Panc1 (cell line): ENCODE data around the gene CRB2. TPM values are rescaled to one million over a fixed set of nuclear protein-coding genes. Genes with fewer than 3 reads are reported as not detected.

Experiments
- ATAC-seq: fragments of 200-7000 bp; cut with Tn5 transposase; 2 replicates; pipeline ENCODE4 v1.9.1; 2020; ENCODE audit warnings: mild to moderate bottlenecking, moderate library complexity
- BruUV-seq: library from RNA; stranded (reverse); fragments of 400-500 nt; replicated peaks from 2 replicates; lab custom pipeline; 2021; lab: Mats Ljungman, UMichigan
- CTCF ChIA-PET: fragments of 300-600 bp; sonication (Branson Sonifier 250); formaldehyde crosslinking; loops from one replicate; lab custom pipeline; 2022; ENCODE audit warnings: antibody characterized with exemption; lab: Charles Lee
- POLR2A ChIA-PET: fragments of 300-600 bp; sonication (Branson Sonifier 250); formaldehyde crosslinking; loops from one replicate; lab custom pipeline; 2022; ENCODE audit warnings: antibody characterized with exemption; lab: Charles Lee
- DNase-seq: peaks from one replicate; pipeline ENCODE4 v3.0.0-alpha.2; 2010; ENCODE audit warnings: low read depth, low spot score
- H3K27ac ChIP-seq: 2 replicates; pipeline ENCODE4 v1.5.1; 2011; ENCODE audit warnings: mild to moderate bottlenecking, low read length, inconsistent platforms
- H3K27me3 ChIP-seq: fragments of 200-500 bp; sonication (Bioruptor generic); 2 replicates; pipeline ENCODE4 v1.6.0; 2014; ENCODE audit warnings: low read length, inconsistent platforms; ENCODE audit not compliant: control insufficient read depth, insufficient read depth
- H3K36me3 ChIP-seq: fragments of 200-500 bp; sonication (Bioruptor generic); 2 replicates; pipeline ENCODE4 v1.5.1; 2014; ENCODE audit warnings: inconsistent platforms, mild to moderate bottlenecking, low read length, moderate library complexity; ENCODE audit not compliant: control insufficient read depth, insufficient read depth
- H3K4me1 ChIP-seq: 2 replicates; pipeline ENCODE4 v1.5.1; 2011; ENCODE audit warnings: inconsistent platforms, mild to moderate bottlenecking, low read length, moderate library complexity; ENCODE audit not compliant: control insufficient read depth, insufficient read depth
- H3K4me3 ChIP-seq, 2 experiments: 2 replicates each; pipeline ENCODE4 v1.5.1; 2011 to 2012; ENCODE audit warnings: low read depth in 2 of 2, low read length in 2 of 2, mild to moderate bottlenecking in 2 of 2, inconsistent platforms in 1 of 2, moderate library complexity in 1 of 2
- H3K9me3 ChIP-seq: fragments of 200-500 bp; sonication (Bioruptor generic); 2 replicates; pipeline ENCODE4 v1.5.1; 2014; ENCODE audit warnings: low read depth, mild to moderate bottlenecking, inconsistent platforms, low read length, moderate library complexity; ENCODE audit not compliant: control insufficient read depth, insufficient read depth
- CTCF ChIP-seq: fragments of 450-650 bp; IDR thresholded peaks from 2 replicates; pipeline ENCODE4 v1.5.1; 2017; ENCODE audit warnings: mild to moderate bottlenecking
- POLR2AphosphoS5 ChIP-seq: IDR thresholded peaks from 2 replicates; pipeline ENCODE4 v1.6.1; 2012; ENCODE audit warnings: mild to moderate bottlenecking, low read depth, low read length, moderate library complexity
- REST ChIP-seq, 2 experiments: IDR thresholded peaks; 2 replicates each; pipeline ENCODE4 v1.6.1; 2011 to 2012; ENCODE audit warnings: low read depth in 2 of 2, control low read depth in 1 of 2, low read length in 1 of 2, mild to moderate bottlenecking in 1 of 2, moderate library complexity in 1 of 2; ENCODE audit not compliant: insufficient read depth in 1 of 2
- SIN3A ChIP-seq: IDR thresholded peaks from 2 replicates; pipeline ENCODE4 v1.6.1; 2012; ENCODE audit warnings: low read depth, mild to moderate bottlenecking, low read length, moderate library complexity, borderline replicate concordance; ENCODE audit not compliant: insufficient read depth
- TCF7L2 ChIP-seq: IDR thresholded peaks from 2 replicates; pipeline ENCODE4 v1.6.1; 2011; ENCODE audit warnings: mild to moderate bottlenecking, low read depth, low read length, inconsistent platforms
- in situ Hi-C: cut with HindIII; loops from 2 replicates; pipeline ENCODE4 v1.10.0; 2016; ENCODE audit warnings: low sequenced_read_pairs, low pct_unique_long_range_greater_than_20kb
- intact Hi-C: fragments of 100-400 bp; cut with micrococcal nuclease; formaldehyde crosslinking; loops from one replicate; pipeline ENCODE4 v1.10.0; 2022; ENCODE audit not compliant: unreplicated experiment
- total RNA-seq: library from RNA; stranded (reverse); gene quantifications from one replicate; pipeline ENCODE4 v1.2.1, GENCODE V29; 2021; ENCODE audit not compliant: unreplicated experiment

Gene CRB2
- total RNA-seq, 1 experiment from 2014 or later = 0.05 TPM

GRCh38 chr9:123341816-123342215, 14.2 kb upstream of the CRB2 start:
- no peaks in the 10 kb centered on the region for H3K36me3 ChIP-seq
- CTCF ChIA-PET = no interaction called here
- TF ChIP-seq POLR2AphosphoS5 (no peak), CTCF (no peak), SIN3A (no peak), TCF7L2 (no peak), REST (IDR thresholded peaks at IDR 0.05; ENCODE audit: insufficient read depth in 1 of 2, low read depth in 2 of 2, low read length in 1 of 2) (no peak)
- POLR2A ChIA-PET = no interaction called here
- no peak for ATAC-seq
- no peaks in the 10 kb centered on the region for H3K9me3 ChIP-seq
- no peaks in the 10 kb centered on the region for H3K27me3 ChIP-seq
- H3K27ac ChIP-seq = no peak overlapping the region
- BruUV-seq = no TSS peak
- in situ Hi-C loops (no loop called here), intact Hi-C loops (no loop called here)
- H3K4me1 ChIP-seq = no peaks in the 10 kb centered on the region
- DNase-seq = no peak
- no peak overlapping the region for H3K4me3 ChIP-seq

GRCh38 chr9:123342247-123342646, 13.8 kb upstream of the CRB2 start:
- DNase-seq (no peak), ATAC-seq (no peak)
- no peaks in the 10 kb centered on the region for H3K9me3 ChIP-seq
- intact Hi-C loops (no loop called here), in situ Hi-C loops (no loop called here)
- no peaks in the 10 kb centered on the region for H3K4me1 ChIP-seq
- TF ChIP-seq TCF7L2 = no peak
- no peak for TF ChIP-seq REST (IDR thresholded peaks at IDR 0.05; ENCODE audit: insufficient read depth in 1 of 2, low read depth in 2 of 2, low read length in 1 of 2)
- no peak for TF ChIP-seq POLR2AphosphoS5
- TF ChIP-seq CTCF = no peak
- no peak for TF ChIP-seq SIN3A
- CTCF ChIA-PET = no interaction called here
- no TSS peak for BruUV-seq
- POLR2A ChIA-PET = no interaction called here
- no peak overlapping the region for H3K27ac ChIP-seq
- no peak overlapping the region for H3K4me3 ChIP-seq
- H3K27me3 ChIP-seq = no peaks in the 10 kb centered on the region
- no peaks in the 10 kb centered on the region for H3K36me3 ChIP-seq
